NCI-H748 (cell line): Measurements from ENCODE around the gene MGMT.

Source experiments
- DNase-seq: peaks from one replicate; lab custom pipeline; 2025; ENCODE audit not compliant: unreplicated experiment; lab: John Stamatoyannopoulos, UW

Gene MGMT

DNA sequence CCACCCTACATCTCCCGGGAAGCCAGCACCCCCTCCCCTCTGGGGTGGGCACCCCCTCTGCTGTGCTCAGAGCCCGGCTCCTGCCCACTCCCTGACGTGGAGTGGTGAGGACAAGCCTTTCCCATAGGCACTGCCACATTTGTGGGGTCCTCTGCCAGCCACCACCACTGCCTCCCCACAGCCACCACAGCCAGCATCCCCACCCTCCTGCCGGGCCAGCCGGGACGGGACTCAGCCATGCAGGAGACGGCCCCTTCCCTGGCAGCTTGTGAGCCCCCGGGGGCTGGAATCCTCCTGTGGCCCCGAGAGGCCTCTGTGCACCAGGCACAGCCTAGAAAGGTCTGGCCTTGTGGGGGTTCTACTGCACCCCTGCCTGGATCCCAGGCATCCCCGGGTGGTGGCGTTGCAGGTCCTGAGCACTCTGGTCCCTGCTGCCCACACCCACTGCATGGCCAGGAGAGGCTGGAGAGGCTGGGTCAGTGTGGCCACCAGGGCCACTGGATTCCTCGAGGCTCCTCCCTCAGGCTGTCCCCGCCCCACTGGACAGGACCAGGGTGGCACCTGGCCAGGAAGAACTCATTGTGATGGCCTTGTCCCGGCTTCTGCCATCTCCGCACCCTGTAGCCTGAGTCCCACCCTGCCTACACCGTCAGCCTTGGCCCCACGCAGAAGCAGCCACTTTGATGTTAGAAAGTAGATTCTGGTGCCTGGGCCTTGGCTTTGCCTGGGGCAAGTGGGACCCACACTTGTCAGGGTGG lies 349.0 kb downstream of the MGMT start:
- no peak for DNase-seq

DNA sequence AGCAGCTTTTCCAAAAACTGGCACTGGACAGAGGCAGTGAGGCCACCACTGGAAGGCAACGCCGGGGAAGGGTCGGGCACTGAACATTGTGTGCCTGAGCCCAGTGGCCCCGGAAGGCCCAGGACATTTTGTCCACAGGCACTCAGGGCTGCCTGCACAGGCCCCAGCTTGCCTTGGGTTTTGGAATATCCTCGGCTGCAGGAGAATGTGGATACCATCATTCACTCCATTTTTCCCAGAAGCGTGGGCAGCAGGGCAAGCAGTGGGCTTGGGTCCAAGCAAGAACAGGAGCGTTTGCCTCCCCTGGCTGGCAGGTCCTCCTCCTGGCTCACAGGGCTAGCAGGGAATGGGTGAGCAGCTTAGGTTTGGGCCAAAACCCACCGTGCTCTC lies 349.6 kb downstream of the MGMT start:
- no peak for DNase-seq
